HS-5 (cell line): Measurements from ENCODE around the gene KAT2B.

Experiments used
- DNase-seq: peaks from one replicate; pipeline ENCODE4 v3.0.0-alpha.2; 2012; ENCODE audit warnings: low read depth

The KAT2B gene

GRCh38 chr3:20143519-20143918, 103.3 kb downstream of the KAT2B start:
- DNase-seq, result no peak

DNA sequence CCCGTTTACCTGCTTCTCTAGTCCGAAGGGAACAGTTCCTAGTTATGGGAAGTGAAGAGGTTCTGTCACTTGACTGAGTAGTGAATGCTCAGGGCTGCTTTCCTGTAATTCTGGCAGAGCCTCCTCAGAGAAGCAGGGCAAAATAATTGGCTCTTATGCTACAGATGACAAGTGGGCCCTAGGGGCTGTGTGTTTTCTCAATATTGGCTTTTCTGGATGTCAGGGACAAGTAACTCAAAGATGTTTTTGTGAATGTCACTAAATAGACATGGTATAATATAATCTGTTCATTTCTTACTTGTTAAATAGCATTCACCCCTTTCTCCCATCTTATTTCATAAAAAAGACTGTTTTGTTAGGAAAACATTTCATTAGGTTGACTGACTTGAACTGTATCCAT, 105.6 kb downstream of the KAT2B start:
- no peak for DNase-seq

DNA sequence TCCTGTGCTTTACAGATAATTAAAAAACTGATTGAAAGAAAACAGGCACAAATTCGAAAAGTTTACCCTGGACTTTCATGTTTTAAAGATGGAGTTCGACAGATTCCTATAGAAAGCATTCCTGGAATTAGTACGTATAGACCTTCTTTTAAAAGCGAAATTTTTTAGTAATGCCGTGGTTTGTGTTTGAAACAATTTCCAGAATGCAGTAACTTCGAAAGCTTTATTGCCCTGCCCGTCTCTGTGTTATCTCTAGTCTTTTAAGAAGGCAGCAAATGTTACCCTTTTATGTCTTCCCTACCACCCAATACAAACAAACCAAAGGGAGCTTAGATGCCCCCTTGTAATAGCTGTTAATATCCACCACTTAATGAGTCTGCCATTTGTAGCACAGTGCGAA, 106.1 kb downstream of the KAT2B start:
- no peak for DNase-seq

DNA sequence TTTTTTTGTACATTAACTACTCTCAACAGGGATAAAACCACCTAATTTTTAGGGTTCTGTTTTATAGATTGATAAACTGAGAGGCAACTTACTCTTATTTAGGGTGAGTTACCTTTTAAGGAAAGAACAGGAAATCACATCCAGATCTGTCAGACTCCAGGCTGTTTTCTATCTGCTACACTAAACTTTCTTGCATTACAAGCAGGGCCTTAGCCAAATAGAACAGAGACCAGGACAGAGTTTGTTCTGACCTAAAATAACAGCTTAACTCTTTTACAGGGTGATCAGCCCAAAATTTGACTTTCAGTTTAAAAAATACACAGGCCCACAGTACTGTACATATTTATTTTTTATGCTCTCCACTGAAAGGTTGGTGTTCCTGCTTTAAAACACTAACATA, 107.1 kb downstream of the KAT2B start:
- no peak for DNase-seq

DNA sequence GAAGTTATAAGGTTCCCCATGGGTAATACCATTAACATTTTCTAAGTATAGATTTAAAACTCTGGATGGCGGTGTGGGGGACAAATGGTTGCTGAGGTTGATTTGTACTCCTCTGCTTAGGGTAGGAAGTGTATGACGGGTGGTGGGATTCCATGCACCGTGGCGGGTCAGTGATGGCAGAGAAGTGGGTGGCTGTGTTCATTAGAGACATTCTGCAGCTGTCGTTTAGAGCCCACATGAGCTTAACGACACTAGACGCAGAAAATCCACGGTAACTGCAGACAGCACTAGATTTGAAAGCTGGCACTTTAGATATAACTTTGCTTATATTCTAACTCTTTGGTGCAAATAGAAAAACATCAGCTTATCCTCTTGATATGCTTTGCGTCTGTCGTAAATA, 108.2 kb downstream of the KAT2B start:
- DNase-seq, result no peak

DNA sequence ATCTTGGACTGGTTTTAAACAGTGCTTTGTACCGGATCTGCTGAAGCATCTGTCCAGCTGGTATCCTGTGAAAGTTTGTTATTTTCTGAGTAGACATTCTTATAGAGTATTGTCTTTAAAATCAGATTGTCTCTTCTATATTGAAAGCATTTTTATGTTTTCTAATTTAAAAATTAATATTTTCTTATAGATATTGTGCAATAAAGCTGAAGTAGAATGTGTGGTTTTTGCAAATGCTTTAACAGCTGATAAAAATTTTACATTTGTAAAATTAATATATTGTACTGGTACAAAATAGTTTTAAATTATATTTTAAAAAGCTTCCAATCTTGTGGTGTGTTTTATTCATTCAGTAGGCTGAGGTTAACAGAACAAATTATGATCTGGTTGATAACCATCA, 113.8 kb downstream of the KAT2B start:
- no peak for DNase-seq

- no peak for DNase-seq
Measured at GRCh38 chr3:20154928-20155327, 114.7 kb downstream of the KAT2B start.

DNA sequence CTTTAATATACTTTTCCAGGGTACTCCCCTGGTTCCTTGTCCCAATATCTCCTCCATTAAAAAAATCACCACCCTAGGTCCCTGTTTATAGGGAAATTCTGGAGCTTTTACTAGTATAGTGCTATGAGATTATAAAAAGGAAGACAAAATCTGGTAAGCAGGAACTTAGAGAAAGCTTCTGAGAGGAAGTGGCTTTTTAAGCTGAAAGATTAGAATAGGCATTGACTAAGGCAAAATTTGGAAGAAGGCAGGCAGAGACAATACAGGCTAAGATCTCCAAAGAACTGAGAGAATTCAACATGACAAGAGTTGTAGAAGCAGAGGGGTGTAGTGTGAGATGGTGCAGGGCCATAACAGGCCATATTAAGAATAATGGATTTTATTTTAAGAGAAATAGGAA, 120.0 kb downstream of the KAT2B start:
- no peak for DNase-seq

- DNase-seq, result no peak
Measured at GRCh38 chr3:20161714-20162113, 121.5 kb downstream of the KAT2B start.

DNA sequence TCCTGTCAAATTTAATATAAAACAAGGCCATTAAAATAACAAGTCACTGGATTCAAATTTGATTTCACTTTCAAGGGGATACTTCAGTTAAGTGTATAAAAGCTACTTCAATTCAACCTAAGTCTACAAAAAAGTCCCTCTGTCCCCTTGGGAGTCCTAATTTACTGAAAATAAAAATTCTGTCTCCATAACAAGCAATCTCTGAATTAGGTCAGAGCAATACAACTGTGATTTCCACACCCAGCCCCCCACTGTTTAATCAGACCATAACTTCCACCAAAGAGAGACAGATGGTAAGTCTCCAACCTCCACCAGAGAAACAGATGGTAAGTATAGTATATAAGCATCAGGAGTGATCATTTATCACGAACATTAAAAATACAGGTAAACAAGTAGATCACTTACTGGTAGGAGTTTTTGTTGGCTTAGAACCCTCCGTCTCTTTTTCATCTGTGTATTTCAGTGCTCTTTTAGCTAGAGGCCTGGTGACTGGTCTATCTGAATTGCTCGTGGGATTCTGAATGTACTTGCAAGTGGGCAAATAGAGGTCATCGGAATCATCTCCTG, 133.7 kb downstream of the KAT2B start:
- no peak for DNase-seq

DNA sequence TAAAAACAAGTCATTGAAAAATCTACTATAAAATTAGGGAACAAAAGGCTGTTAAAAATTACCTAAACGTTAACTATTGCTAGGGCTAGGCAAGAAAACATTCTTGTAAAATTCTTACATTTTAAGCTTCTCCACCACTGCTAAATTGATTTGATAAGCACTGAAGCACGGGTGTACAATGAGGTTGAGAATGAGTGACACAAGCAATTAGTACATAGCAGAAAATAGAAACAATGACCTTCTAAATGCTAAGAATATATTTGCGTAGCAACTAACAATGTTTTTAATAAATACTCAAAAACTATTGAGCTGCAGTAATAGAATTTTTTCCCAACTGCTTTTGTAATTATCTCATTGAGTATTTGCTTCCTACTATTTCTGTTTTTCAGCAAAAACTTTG, 141.0 kb downstream of the KAT2B start:
- DNase-seq, result no peak

- no peak for DNase-seq
Measured at GRCh38 chr3:20182206-20182605, 142.0 kb downstream of the KAT2B start.

DNA sequence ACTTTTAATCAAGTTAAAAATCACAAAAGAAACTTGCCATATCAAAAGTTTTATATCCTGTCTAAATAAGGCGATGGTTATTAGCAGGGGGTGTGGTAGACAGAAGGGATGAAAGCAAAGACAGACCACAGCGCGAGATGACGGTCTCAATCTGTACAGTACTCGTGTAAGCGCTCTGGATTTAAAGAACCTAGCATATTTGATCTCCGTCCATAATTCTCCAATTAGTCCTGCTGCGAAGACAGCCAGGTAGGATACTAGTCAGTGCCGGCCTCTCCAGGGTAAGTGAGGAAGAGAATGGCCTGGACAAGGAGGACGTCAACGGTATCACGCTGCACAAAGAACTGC, 145.1 kb downstream of the KAT2B start:
- DNase-seq, result no peak

DNA sequence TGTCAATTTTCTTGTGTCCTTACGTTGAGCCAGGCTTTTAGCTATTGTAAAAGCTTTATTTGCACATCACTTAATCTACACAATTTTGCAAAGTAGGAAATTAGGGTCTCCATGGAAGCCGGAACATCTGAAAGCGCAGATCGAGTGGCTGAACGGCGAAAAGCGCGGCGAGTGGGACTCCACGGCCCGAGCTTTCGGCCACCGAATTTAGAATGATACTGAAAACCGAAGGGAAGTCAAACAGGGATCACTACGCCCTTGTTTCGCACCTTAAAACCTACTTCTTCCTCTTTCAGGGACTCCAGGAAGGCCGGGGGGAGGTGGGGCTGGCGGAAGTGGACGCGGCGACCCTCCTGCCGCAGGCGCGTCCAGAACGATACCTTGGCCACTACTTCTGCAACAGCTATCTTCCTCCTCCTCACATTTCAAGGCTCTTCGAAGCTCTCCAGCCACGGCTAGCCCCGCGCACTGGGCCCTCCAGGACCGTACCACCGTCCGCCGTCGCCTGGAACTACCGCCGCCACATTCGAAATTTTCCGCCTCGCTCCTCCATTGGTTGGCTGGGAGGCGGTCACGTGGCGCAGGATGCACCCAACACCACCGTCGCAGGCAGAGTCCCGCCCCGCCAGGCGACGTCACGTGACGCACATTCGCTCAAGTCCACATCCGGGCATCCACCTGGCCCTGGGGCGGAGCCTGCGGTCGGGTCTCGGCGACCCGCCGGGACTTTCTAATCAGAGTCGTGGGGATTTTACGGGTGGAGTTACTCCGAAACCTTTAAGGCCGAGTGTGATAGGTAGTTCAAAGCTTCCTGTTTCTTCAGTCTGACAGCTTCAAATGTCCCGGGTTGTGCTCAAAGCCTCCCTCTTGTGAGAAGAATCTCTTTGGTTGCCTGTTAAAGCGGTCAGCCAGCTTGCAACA, 145.7 kb downstream of the KAT2B start, which contains the start of gene SGO1:
Gene SGO1 (minus strand): TSS at position 528 of the 921 bp plus-strand sequence. CDS start 2,179 bp downstream, outside the sequence.
- peak; percentile 88 for DNase-seq

DNA sequence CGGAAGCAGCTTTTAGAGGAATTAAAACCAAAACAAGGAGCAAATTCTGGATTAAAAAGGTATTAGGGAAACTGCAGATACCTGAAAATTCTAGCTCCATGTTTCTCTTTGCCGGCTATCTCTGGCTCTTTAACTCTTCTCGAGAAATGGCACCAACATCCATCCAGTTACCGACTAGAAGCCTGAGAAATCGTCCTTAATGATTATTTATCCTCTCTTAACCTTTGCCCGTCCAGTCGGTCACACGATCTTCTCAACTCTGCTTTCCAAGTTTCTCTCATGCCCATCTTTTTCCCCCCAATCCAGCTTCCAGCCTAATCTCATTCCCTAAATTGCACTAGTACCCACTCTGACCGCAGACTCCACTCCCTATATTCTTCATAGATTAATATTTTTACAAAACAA, 146.4 kb downstream of the KAT2B start:
- no peak for DNase-seq

GRCh38 chr3:20190991-20191390, 150.7 kb downstream of the KAT2B start:
- DNase-seq, result no peak

DNA sequence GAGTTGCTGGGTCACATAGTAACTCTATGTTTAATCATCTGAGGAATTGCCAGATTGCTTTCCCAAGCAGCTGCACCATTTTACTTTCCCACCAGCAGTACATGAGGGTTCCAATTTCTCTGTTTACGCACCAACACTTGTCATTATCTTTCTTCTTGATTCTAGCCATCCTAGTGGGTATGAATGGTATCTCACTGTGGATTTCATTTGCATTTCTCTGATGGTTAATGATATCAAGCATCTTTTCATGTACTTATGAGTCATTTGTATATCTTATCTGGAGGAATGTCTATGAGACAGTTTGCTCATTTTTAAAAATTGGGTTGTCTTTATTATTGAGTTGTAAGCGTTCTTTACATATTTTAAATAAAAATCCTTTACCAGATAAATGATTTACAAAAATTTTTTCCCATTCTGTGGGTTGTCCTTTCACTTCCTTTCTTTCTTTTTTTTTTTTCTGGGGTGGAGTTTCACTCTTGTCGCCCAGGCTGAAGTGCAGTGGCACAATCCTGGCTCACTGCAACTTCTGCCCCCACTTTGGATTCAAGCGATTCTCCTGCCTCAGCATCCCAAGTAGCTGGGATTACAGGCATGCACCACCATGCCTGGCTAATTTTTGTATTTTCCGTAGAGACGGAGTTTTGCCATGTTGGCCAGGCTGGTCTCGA, 154.7 kb downstream of the KAT2B start:
- DNase-seq, result no peak

- DNase-seq, result no peak
Measured at GRCh38 chr3:20197775-20198174, 157.5 kb downstream of the KAT2B start.

GRCh38 chr3:20201143-20201542, 160.9 kb downstream of the KAT2B start:
- DNase-seq, result no peak
